Measurements from ENCODE around the gene SLC7A6. TPM values are rescaled to one million over a fixed set of nuclear protein-coding genes. Genes with fewer than 3 reads are reported as not detected.

Gene SLC7A6
- total and polyA plus RNA-seq, 2 of the 13 experiments (the other 11 are each of a cell fraction or from before 2014, with no cell fraction given), result 35.8 to 70.8 TPM

DNA sequence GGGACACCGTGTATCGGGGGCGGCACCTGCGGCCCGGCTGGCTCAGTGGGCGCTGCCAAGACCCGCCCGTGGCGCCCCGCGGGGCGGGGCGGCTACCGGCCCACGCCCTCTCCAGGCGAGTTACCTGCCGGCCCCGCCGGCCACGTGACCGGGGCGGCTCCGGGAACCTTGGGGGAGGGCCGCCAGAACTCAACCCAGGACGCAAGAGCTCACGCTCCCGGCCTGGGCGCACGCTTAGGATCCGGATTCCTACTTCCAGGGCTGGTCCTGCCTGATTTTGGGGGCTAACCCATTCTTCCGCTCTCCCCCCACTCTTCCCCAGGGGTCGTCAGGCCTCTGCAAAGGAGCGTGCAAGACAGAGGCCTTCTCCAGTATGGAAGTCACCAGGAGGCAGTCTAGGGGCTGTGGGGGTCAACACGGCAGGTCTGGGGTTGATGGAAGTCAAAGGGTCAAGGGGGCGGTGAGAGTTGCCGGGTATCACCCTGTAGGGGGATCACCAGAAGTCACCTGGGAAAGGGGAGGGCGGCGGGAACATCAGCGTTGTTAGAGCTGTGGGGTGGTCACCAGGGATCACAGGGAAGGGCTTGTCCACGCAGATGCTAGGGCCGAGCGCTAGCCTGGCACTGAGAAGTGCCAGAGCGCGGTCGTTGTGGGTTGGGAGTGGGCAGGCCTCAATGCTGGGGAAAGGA is 28.0 kb upstream of the SLC7A6 start (continued):
- TF ChIP-seq NFKB2 (CRISPR knock-in tag; IDR thresholded peaks at IDR 0.05; ENCODE audit: borderline replicate concordance) (peak; percentile 33; the same call in 1 of the 2 replicates), EP300 (IDR thresholded peaks at IDR 0.05; ENCODE audit: low read depth in 2 of 2, low read length in 2 of 2) (no peak), EP300 (CRISPR knock-in tag; IDR thresholded peaks at IDR 0.05; ENCODE audit: borderline replicate concordance) (no peak), ZNF644 (CRISPR knock-in tag; IDR thresholded peaks at IDR 0.05; ENCODE audit: low read depth) (no peak), RFX5 (IDR thresholded peaks at IDR 0.05; ENCODE audit: low read depth, low read length) (no peak)
- TF ChIP-seq, protein P1, sequence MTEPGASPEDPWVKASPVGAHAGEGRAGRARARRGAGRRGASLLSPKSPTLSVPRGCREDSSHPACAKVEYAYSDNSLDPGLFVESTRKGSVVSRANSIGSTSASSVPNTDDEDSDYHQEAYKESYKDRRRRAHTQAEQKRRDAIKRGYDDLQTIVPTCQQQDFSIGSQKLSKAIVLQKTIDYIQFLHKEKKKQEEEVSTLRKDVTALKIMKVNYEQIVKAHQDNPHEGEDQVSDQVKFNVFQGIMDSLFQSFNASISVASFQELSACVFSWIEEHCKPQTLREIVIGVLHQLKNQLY (CRISPR knock-in tag; IDR thresholded peaks at IDR 0.05), result peak; percentile 37; the same call in 1 of the 2 replicates
- TF ChIP-seq, protein P2, sequence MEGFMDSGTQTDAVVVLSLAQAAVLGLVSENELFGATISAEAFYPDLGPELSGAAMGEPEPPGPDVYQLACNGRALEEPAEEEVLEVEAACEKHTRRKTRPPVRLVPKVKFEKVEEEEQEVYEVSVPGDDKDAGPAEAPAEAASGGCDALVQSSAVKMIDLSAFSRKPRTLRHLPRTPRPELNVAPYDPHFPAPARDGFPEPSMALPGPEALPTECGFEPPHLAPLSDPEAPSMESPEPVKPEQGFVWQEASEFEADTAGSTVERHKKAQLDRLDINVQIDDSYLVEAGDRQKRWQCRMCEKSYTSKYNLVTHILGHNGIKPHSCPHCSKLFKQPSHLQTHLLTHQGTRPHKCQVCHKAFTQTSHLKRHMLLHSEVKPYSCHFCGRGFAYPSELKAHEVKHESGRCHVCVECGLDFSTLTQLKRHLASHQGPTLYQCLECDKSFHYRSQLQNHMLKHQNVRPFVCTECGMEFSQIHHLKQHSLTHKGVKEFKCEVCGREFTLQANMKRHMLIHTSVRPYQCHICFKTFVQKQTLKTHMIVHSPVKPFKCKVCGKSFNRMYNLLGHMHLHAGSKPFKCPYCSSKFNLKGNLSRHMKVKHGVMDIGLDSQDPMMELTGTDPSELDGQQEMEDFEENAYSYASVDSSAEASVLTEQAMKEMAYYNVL (CRISPR knock-in tag; IDR thresholded peaks at IDR 0.05; ENCODE audit: borderline replicate concordance), result peak; percentile 20; the same call in 1 of the 2 replicates
- TF ChIP-seq, protein P3, sequence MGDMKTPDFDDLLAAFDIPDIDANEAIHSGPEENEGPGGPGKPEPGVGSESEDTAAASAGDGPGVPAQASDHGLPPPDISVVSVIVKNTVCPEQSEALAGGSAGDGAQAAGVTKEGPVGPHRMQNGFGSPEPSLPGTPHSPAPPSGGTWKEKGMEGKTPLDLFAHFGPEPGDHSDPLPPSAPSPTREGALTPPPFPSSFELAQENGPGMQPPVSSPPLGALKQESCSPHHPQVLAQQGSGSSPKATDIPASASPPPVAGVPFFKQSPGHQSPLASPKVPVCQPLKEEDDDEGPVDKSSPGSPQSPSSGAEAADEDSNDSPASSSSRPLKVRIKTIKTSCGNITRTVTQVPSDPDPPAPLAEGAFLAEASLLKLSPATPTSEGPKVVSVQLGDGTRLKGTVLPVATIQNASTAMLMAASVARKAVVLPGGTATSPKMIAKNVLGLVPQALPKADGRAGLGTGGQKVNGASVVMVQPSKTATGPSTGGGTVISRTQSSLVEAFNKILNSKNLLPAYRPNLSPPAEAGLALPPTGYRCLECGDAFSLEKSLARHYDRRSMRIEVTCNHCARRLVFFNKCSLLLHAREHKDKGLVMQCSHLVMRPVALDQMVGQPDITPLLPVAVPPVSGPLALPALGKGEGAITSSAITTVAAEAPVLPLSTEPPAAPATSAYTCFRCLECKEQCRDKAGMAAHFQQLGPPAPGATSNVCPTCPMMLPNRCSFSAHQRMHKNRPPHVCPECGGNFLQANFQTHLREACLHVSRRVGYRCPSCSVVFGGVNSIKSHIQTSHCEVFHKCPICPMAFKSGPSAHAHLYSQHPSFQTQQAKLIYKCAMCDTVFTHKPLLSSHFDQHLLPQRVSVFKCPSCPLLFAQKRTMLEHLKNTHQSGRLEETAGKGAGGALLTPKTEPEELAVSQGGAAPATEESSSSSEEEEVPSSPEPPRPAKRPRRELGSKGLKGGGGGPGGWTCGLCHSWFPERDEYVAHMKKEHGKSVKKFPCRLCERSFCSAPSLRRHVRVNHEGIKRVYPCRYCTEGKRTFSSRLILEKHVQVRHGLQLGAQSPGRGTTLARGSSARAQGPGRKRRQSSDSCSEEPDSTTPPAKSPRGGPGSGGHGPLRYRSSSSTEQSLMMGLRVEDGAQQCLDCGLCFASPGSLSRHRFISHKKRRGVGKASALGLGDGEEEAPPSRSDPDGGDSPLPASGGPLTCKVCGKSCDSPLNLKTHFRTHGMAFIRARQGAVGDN (CRISPR knock-in tag; IDR thresholded peaks at IDR 0.05), result peak; percentile 7
- TF ChIP-seq, protein P4, sequence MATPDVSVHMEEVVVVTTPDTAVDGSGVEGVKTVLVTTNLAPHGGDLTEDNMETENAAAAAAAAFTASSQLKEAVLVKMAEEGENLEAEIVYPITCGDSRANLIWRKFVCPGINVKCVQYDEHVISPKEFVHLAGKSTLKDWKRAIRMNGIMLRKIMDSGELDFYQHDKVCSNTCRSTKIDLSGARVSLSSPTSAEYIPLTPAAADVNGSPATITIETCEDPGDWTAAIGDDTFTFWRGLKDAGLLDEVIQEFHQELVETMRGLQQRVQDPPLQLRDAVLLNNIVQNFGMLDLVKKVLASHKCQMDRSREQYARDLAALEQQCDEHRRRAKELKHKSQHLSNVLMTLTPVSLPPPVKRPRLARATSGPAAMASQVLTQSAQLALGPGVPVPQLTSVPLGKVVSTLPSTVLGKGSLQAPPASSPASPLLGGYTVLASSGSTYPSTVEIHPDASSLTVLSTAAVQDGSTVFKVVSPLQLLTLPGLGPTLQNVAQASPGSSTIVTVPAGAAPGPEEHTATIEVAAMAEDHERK (CRISPR knock-in tag; IDR thresholded peaks at IDR 0.05; ENCODE audit: low read depth), result 0 out of 2 replicates have a peak, but pooled peaks have one; percentile 39
- TF ChIP-seq, protein P5, sequence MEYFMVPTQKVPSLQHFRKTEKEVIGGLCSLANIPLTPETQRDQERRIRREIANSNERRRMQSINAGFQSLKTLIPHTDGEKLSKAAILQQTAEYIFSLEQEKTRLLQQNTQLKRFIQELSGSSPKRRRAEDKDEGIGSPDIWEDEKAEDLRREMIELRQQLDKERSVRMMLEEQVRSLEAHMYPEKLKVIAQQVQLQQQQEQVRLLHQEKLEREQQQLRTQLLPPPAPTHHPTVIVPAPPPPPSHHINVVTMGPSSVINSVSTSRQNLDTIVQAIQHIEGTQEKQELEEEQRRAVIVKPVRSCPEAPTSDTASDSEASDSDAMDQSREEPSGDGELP (IDR thresholded peaks at IDR 0.05; ENCODE audit: borderline replicate concordance, low read depth), result peak; percentile 35; the same call in 1 of the 2 replicates
